GM19023 (cell line): Measurements from ENCODE around the gene MARK4.
"Not testable (repeated sequence)": the region's sequence is repeated elsewhere in the genome, so short reads cannot be mapped to it uniquely, and the experiment has no call there.

ENCODE experiments used
- ATAC-seq: cut with Tn5 transposase; IDR thresholded peaks from one replicate; pipeline ENCODE4 v1.9.1; 2021; ENCODE audit warnings: mild to moderate bottlenecking, moderate library complexity; ENCODE audit not compliant: unreplicated experiment

Gene MARK4

GRCh38 chr19:45304141-45304926 is 53.3 kb downstream of the MARK4 start:
- no peak for ATAC-seq

GRCh38 chr19:45305007-45305406 is 53.9 kb downstream of the MARK4 start:
- no peak for ATAC-seq

- ATAC-seq, result no peak
Measured at GRCh38 chr19:45305421-45305820, 54.4 kb downstream of the MARK4 start.

- no peak for ATAC-seq
Measured at GRCh38 chr19:45306040-45306439, 55.0 kb downstream of the MARK4 start.

GRCh38 chr19:45306518-45307027 is 55.5 kb downstream of the MARK4 start:
- no peak for ATAC-seq

- no peak for ATAC-seq
Measured at GRCh38 chr19:45307361-45307760, 56.3 kb downstream of the MARK4 start.

- ATAC-seq, result not testable (repeated sequence)
Measured at GRCh38 chr19:45309322-45309721, 58.3 kb downstream of the MARK4 start.

- no peak for ATAC-seq
Measured at GRCh38 chr19:45311621-45312020, 60.5 kb downstream of the MARK4 start.

GRCh38 chr19:45312285-45312684 is 61.2 kb downstream of the MARK4 start:
- ATAC-seq, result not testable (repeated sequence)

- no peak for ATAC-seq
Measured at GRCh38 chr19:45314708-45315245, 63.7 kb downstream of the MARK4 start.

- ATAC-seq, result no peak
Measured at GRCh38 chr19:45315304-45315703, 64.2 kb downstream of the MARK4 start.

GRCh38 chr19:45320997-45321775 is 70.1 kb downstream of the MARK4 start:
- ATAC-seq, result no peak

GRCh38 chr19:45321848-45322247 is 70.8 kb downstream of the MARK4 start:
- no peak for ATAC-seq

- no peak for ATAC-seq
Measured at GRCh38 chr19:45322311-45322710, 71.2 kb downstream of the MARK4 start.

GRCh38 chr19:45322744-45323281 is 71.7 kb downstream of the MARK4 start, which contains the start of gene CKM:
Gene CKM (minus strand): TSS chr19:45322875. CDS start chr19:45319713, 3,162 bp downstream.
- no peak for ATAC-seq

GRCh38 chr19:45323671-45324081 is 72.6 kb downstream of the MARK4 start:
- ATAC-seq, result no peak

- ATAC-seq, result no peak
Measured at GRCh38 chr19:45324349-45324907, 73.4 kb downstream of the MARK4 start.

GRCh38 chr19:45327404-45328143 is 76.5 kb downstream of the MARK4 start:
- ATAC-seq, result no peak

GRCh38 chr19:45331411-45331810 is 80.3 kb downstream of the MARK4 start:
- ATAC-seq, result no peak

GRCh38 chr19:45333609-45334303 is 82.7 kb downstream of the MARK4 start:
- ATAC-seq, result no peak
